Measurements from ENCODE around the gene KIAA1671. TPM values are rescaled to one million over a fixed set of nuclear protein-coding genes. Genes with fewer than 3 reads are reported as not detected.

The KIAA1671 gene
- total and polyA plus RNA-seq, 10 donors = 0.72 to 11.9 (median 8.2) TPM

DNA sequence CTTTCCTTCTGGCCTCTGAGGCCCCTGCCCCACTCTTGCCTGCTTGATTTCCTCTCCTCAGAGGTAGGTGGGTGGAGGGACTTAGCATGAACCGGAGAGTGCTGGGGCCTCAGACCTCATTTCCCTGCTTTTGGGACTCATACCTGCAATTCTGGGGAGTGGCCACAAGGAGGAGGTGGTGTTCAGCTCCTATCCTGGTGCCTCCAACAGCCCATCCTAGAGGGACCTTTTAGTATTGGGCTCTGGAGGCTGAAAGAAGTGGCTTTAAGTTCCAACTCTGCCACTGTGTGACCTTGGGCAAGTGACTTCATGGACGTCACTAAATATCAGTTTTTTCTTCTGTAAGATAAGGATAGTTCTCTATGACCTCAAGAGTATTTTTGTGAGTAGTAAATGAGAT is 98.6 kb downstream of the KIAA1671 start:
- 74 to 95% (median 82%) methylated on average over 2 of the region's 2 CpGs for WGBS, 5 donors
- peak overlapping the region in 4 of 8 donors; percentile 4 to 61 (median 54) for H3K27ac ChIP-seq

DNA sequence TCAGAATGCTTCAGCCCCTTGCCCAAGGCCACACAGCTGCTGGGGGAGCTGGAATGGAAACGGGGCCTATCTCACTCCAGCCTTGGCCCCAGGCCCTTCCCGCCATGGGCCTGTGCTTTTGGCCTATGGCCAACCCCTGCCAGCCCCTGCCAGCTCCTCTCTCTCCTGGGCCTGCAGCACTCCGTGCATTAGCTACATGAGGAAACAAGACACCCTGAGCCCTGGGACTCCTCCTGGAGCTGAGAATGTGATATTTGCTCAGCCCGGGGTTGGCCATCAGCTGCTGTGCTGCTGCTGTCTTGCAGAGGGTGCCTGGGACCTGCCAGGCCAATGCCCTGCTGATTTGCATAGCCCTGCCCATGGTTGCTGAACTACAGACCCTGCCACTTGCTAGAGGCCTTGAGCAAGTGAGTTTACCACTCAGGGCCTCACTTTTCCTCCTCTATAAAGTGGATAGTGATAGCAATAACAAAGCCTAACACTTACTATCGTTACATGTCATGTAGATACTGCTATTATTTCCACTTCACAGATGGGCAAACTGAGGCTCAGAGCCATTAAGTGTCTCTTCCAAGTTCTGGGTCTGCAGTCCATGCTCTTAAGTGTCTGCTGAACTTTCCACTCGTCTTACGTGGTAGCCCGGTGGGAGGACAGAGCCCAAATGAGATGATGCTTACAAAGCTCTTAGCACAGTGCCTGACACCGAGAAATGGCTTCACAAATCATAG is 99.6 kb downstream of the KIAA1671 start:
- Histone ChIP-seq H3K27ac (peak overlapping the region in 4 of 8 donors; percentile 31 to 61 (median 36)), H3K4me3 (no peak overlapping the region), H3K36me3 (no peaks in the 10 kb centered on the region), H3K27me3 (replicated peaks in 1 of 7) (no peaks in the 10 kb centered on the region), H3K4me1 (peaks cover 7 to 73% (median 21%) of the 10 kb centered on the region in 6 donors), H3K9me3 (peaks cover 0 to 12% (median 8%) of the 10 kb centered on the region in 8 donors)
- intact Hi-C loops (cut with DNase I; ENCODE audit: low total_unique reads) = no loop called here
- no peak for TF ChIP-seq POLR2A (IDR thresholded peaks at IDR 0.05)
- TF ChIP-seq POLR2AphosphoS5 (IDR thresholded peaks at IDR 0.05) = peak; percentile 62 to 81 (median 68)
- 71 to 83% (median 76%) methylated on average over 9 of the region's 9 CpGs for WGBS, 5 donors
- DNase-seq = no peak

More for the DNA sequence above, 98.6 kb downstream of the KIAA1671 start:
- H3K4me3 ChIP-seq = no peak overlapping the region
- H3K4me1 ChIP-seq = peaks cover 7 to 69% (median 21%) of the 10 kb centered on the region in 6 donors
- DNase-seq = no peak
- intact Hi-C loops (cut with DNase I; ENCODE audit: low total_unique reads) = no loop called here
- H3K9me3 ChIP-seq = peaks cover 0 to 12% (median 8%) of the 10 kb centered on the region in 8 donors
- no peaks in the 10 kb centered on the region for H3K36me3 ChIP-seq
- TF ChIP-seq, protein P1, sequence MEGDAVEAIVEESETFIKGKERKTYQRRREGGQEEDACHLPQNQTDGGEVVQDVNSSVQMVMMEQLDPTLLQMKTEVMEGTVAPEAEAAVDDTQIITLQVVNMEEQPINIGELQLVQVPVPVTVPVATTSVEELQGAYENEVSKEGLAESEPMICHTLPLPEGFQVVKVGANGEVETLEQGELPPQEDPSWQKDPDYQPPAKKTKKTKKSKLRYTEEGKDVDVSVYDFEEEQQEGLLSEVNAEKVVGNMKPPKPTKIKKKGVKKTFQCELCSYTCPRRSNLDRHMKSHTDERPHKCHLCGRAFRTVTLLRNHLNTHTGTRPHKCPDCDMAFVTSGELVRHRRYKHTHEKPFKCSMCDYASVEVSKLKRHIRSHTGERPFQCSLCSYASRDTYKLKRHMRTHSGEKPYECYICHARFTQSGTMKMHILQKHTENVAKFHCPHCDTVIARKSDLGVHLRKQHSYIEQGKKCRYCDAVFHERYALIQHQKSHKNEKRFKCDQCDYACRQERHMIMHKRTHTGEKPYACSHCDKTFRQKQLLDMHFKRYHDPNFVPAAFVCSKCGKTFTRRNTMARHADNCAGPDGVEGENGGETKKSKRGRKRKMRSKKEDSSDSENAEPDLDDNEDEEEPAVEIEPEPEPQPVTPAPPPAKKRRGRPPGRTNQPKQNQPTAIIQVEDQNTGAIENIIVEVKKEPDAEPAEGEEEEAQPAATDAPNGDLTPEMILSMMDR (IDR thresholded peaks at IDR 0.05 in 8 of 11, conservative IDR thresholded peaks at IDR 0.05 in 3 of 11) = peak in 4 of 11 experiments; percentile 5 to 33 (median 21)
- no peak for TF ChIP-seq POLR2AphosphoS5 (IDR thresholded peaks at IDR 0.05)
- H3K27me3 ChIP-seq (replicated peaks in 1 of 7) = no peaks in the 10 kb centered on the region

- 85 to 92% (median 87%) methylated on average over 6 to 7 of the region's 7 CpGs for WGBS, 5 donors
- intact Hi-C loops (cut with DNase I; ENCODE audit: low total_unique reads) = no loop called here
- peaks cover 7 to 73% (median 21%) of the 10 kb centered on the region in 6 donors for H3K4me1 ChIP-seq
- no peaks in the 10 kb centered on the region for H3K27me3 ChIP-seq (replicated peaks in 1 of 7)
- TF ChIP-seq, protein P1 (IDR thresholded peaks at IDR 0.05 in 8 of 11, conservative IDR thresholded peaks at IDR 0.05 in 3 of 11) = no peak
- TF ChIP-seq POLR2AphosphoS5 (IDR thresholded peaks at IDR 0.05) = no peak
- TF ChIP-seq POLR2A (IDR thresholded peaks at IDR 0.05) = no peak
- DNase-seq = no peak
- H3K9me3 ChIP-seq = peaks cover 0 to 12% (median 8%) of the 10 kb centered on the region in 8 donors
- no peak overlapping the region for H3K27ac ChIP-seq
- no peaks in the 10 kb centered on the region for H3K36me3 ChIP-seq
- H3K4me3 ChIP-seq = no peak overlapping the region
These were observed 100.8 kb downstream of the KIAA1671 start for GRCh38 chr22:25053153-25053805.

- H3K27me3 ChIP-seq (replicated peaks in 1 of 7) = no peaks in the 10 kb centered on the region
- H3K4me3 ChIP-seq = no peak overlapping the region
- H3K36me3 ChIP-seq = no peaks in the 10 kb centered on the region
- peaks cover 0 to 12% (median 8%) of the 10 kb centered on the region in 8 donors for H3K9me3 ChIP-seq
- H3K27ac ChIP-seq = no peak overlapping the region
- H3K4me1 ChIP-seq = peaks cover 3 to 57% (median 12%) of the 10 kb centered on the region in 6 donors
- no peak for TF ChIP-seq POLR2A (IDR thresholded peaks at IDR 0.05)
- TF ChIP-seq, protein P1 (IDR thresholded peaks at IDR 0.05 in 8 of 11, conservative IDR thresholded peaks at IDR 0.05 in 3 of 11) = no peak
- WGBS, 5 donors = 45 to 60% (median 54%) methylated on average over 8 to 9 of the region's 9 CpGs
- no peak for DNase-seq
- intact Hi-C loops (cut with DNase I; ENCODE audit: low total_unique reads) = loop anchor here (5.0 kb wide), 1 partner anchor 118 kb away; no protein-coding TSS in a partner anchor
These were observed 102.5 kb downstream of the KIAA1671 start for GRCh38 chr22:25054943-25055511.

Measured in spleen (tissue), 11 donors.